ENCODE results near the gene PIK3C3.
"Not testable (repeated sequence)": the region's sequence is repeated elsewhere in the genome, so short reads cannot be mapped to it uniquely, and the experiment has no call there.

- not testable (repeated sequence) for TF ChIP-seq CTCF (conservative IDR thresholded peaks at IDR 0.05); ZFX (IDR thresholded peaks at IDR 0.05)
Measured at GRCh38 chr18:42112147-42112546, 157.1 kb downstream of the PIK3C3 start.
